GM12878 (cell line): ENCODE data around the gene TFR2. TPM values are rescaled to one million over a fixed set of nuclear protein-coding genes. Genes with fewer than 3 reads are reported as not detected.

Experiments used
- ATAC-seq: fragments of 200-7000 bp; cut with Tn5 transposase; 3 replicates; pipeline ENCODE4 v1.9.1; 2020; ENCODE audit warnings: mild to moderate bottlenecking, moderate library complexity
- BruUV-seq: library from RNA; stranded (reverse); fragments of 400-500 nt; replicated peaks from 2 replicates; lab custom pipeline; 2021; lab: Mats Ljungman, UMichigan
- CTCF ChIA-PET: fragments of 300-600 bp; sonication (Branson Sonifier 250); formaldehyde crosslinking; extraction: SDS; loops from one replicate; lab custom pipeline; 2021; ENCODE audit warnings: inconsistent platforms; lab: Yijun Ruan, JAX
- POLR2A ChIA-PET: fragments of 350-600 bp; formaldehyde crosslinking; extraction: SDS; loops from one replicate; lab custom pipeline; 2021; ENCODE audit warnings: inconsistent platforms; lab: Charles Lee
- RAD21 ChIA-PET: fragments of 300-600 bp; sonication (Branson Sonifier 250); formaldehyde crosslinking; loops from one replicate; lab custom pipeline; 2023; ENCODE audit warnings: antibody characterized with exemption; ENCODE audit not compliant: unreplicated experiment; lab: Charles Lee
- SMC1A ChIA-PET: fragments of 300-600 bp; sonication (Branson Sonifier 250); formaldehyde crosslinking; loops from one replicate; lab custom pipeline; 2023; ENCODE audit not compliant: unreplicated experiment, uncharacterized antibody; lab: Charles Lee
- DNase-seq: peaks from one replicate; pipeline ENCODE4 v3.0.0-alpha.2; 2011; ENCODE audit warnings: low read depth, low spot score
- FAIRE-seq: peaks from 3 replicates; lab custom pipeline; 2011; peaks lifted over from hg19 to GRCh38; lab: Jason Lieb, UNC
- H2AFZ ChIP-seq: 2 replicates; pipeline ENCODE4 v1.6.0; 2011; ENCODE audit warnings: low read depth, low read length, control low read depth; ENCODE audit not compliant: control insufficient read depth
- H3K27ac ChIP-seq: 2 replicates; pipeline ENCODE4 v1.5.1; 2011; ENCODE audit warnings: control low read depth; ENCODE audit not compliant: control insufficient read depth, insufficient read depth
- H3K27me3 ChIP-seq, 2 experiments: replicated peaks in 1 of 2; 2 replicates each; pipeline versions ENCODE4 v1.6.0 to v1.6.1; 2011; ENCODE audit warnings: low read length in 1 of 2; ENCODE audit not compliant: control insufficient read depth in 2 of 2, insufficient read depth in 2 of 2
- H3K36me3 ChIP-seq, 2 experiments: 2 replicates each; pipeline ENCODE4 v1.5.1; 2011; ENCODE audit warnings: low read length in 1 of 2; ENCODE audit not compliant: control insufficient read depth in 2 of 2, insufficient read depth in 2 of 2
- H3K4me1 ChIP-seq: 2 replicates; pipeline ENCODE4 v1.6.1; 2011; ENCODE audit warnings: mild to moderate bottlenecking, low read length, moderate library complexity, mixed read lengths; ENCODE audit not compliant: control insufficient read depth, insufficient read depth
- H3K4me2 ChIP-seq: 2 replicates; pipeline ENCODE4 v1.6.0; 2011; ENCODE audit warnings: control low read depth; ENCODE audit not compliant: control insufficient read depth, insufficient read depth
- H3K4me3 ChIP-seq: fragments of 200-600 bp; sonication (generic); 2 replicates; pipeline ENCODE4 v1.5.1; 2016
- H3K79me2 ChIP-seq: 2 replicates; pipeline ENCODE4 v1.6.0; 2011; ENCODE audit warnings: low read length; ENCODE audit not compliant: control insufficient read depth, insufficient read depth
- H3K9ac ChIP-seq: 2 replicates; pipeline ENCODE4 v1.8.0; 2011; ENCODE audit warnings: low read length, control low read depth, mixed read lengths; ENCODE audit not compliant: control insufficient read depth, insufficient read depth
- H3K9me3 ChIP-seq: replicated peaks from 3 replicates; pipeline ENCODE4 v1.5.1; 2011; ENCODE audit warnings: mild to moderate bottlenecking, low read length; ENCODE audit not compliant: control insufficient read depth, insufficient read depth
- H4K20me1 ChIP-seq: 2 replicates; pipeline ENCODE4 v1.6.0; 2011; ENCODE audit not compliant: control insufficient read depth, insufficient read depth
- BACH1 ChIP-seq: fragments of 450-650 bp; IDR thresholded peaks from 2 replicates; pipeline ENCODE4 v1.6.1; 2017; ENCODE audit warnings: mild to moderate bottlenecking, borderline replicate concordance
- BHLHE40 ChIP-seq, 2 experiments: fragments of 450-650 bp in 1 of 2; IDR thresholded peaks; 2 replicates each; pipeline ENCODE4 v1.6.1; 2011 to 2017; ENCODE audit warnings: low read depth in 2 of 2, borderline replicate concordance in 1 of 2, improper control_type of control experiment in 1 of 2, low read length in 1 of 2, mild to moderate bottlenecking in 1 of 2
- CHD2 ChIP-seq: IDR thresholded peaks from 2 replicates; pipeline ENCODE4 v1.6.1; 2011; ENCODE audit warnings: low read depth, low read length, improper control_type of control experiment, borderline replicate concordance
- CREB1 ChIP-seq: IDR thresholded peaks from 2 replicates; pipeline ENCODE4 v1.6.1; 2012; ENCODE audit warnings: low read depth, mild to moderate bottlenecking, inconsistent platforms
- IKZF2 ChIP-seq, 2 experiments: fragments of 450-650 bp; IDR thresholded peaks; 2 replicates each; pipeline ENCODE4 v1.6.1; 2017; ENCODE audit warnings: mild to moderate bottlenecking in 2 of 2, moderate library complexity in 2 of 2
- JUND ChIP-seq: IDR thresholded peaks from 2 replicates; pipeline ENCODE4 v1.6.1; 2012; ENCODE audit warnings: low read depth, mild to moderate bottlenecking, low read length, improper control_type of control experiment, moderate library complexity
- MXI1 ChIP-seq: fragments of 150-350 bp; IDR thresholded peaks from 2 replicates; pipeline ENCODE4 v1.6.1; 2011; ENCODE audit warnings: low read depth, mild to moderate bottlenecking, inconsistent platforms, low read length, improper control_type of control experiment
- NFYB ChIP-seq: IDR thresholded peaks from 2 replicates; pipeline ENCODE4 v1.6.1; 2011; ENCODE audit warnings: low read depth, mild to moderate bottlenecking, low read length, improper control_type of control experiment, moderate library complexity; ENCODE audit not compliant: insufficient read depth
- NR2F1 ChIP-seq: fragments of 450-650 bp; conservative IDR thresholded peaks from 2 replicates; pipeline ENCODE4 v1.6.1; 2017; ENCODE audit warnings: mild to moderate bottlenecking
- RBBP5 ChIP-seq: fragments of 200-600 bp; sonication (generic); conservative IDR thresholded peaks from 2 replicates; pipeline ENCODE4 v1.6.1; 2016
- RUNX3 ChIP-seq: IDR thresholded peaks from 2 replicates; pipeline ENCODE4 v1.6.1; 2012; ENCODE audit warnings: low read length, inconsistent platforms
- SMC3 ChIP-seq: IDR thresholded peaks from 2 replicates; pipeline ENCODE4 v1.6.1; 2011; ENCODE audit warnings: low read length, improper control_type of control experiment, borderline replicate concordance
- SUZ12 ChIP-seq: fragments of 200-600 bp; sonication (generic); IDR thresholded peaks from one replicate; pipeline ENCODE4 v1.6.1; 2018; ENCODE audit warnings: antibody characterized with exemption, mild to moderate bottlenecking; ENCODE audit not compliant: unreplicated experiment
- ZNF622 ChIP-seq: fragments of 450-650 bp; IDR thresholded peaks from 2 replicates; pipeline ENCODE4 v1.6.1; 2017; ENCODE audit warnings: mild to moderate bottlenecking, inconsistent platforms
- WGBS: methylation state at CpG from one replicate; pipeline ENCODE4 v1.1.6; 2016; ENCODE audit warnings: low lambda C conversion rate; ENCODE audit not compliant: insufficient replicate concordance, insufficient coverage; ENCODE audit errors: missing lambda C conversion rate; 5-methylcytosine and 5-hydroxymethylcytosine counted together
- in situ Hi-C: fragments of 300-500 bp; cut with MboI; formaldehyde crosslinking; loops from 9 replicates; pipeline ENCODE4 v1.14.3; 2018; ENCODE audit warnings: mixed read lengths
- intact Hi-C: fragments of 100-400 bp; cut with micrococcal nuclease; formaldehyde crosslinking; loops from one replicate; pipeline ENCODE4 v1.14.2; 2022; ENCODE audit not compliant: unreplicated experiment
- polyA plus RNA-seq, 11 experiments: library from polyadenylated mRNA; depleted of rRNA in 4 of 11; unstranded in 6 of 11; stranded (reverse) in 5 of 11; fragments of >200 nt; fragmentation: Nextera tagmentation in 4 of 11; fragmentation: Illumina TruSeq in 1 of 11; extraction: Ambion mirVana in 4 of 11; extraction: Trizol in 1 of 11; gene quantifications; 1 replicate in 1 of 11; 2 replicates in 10 of 11; pipeline versions ENCODE4 v1.2.1 to v1.2.3, GENCODE V29; 2011 to 2016; ENCODE audit warnings: inconsistent platforms in 2 of 11, missing spikeins in 2 of 11, low read depth in 1 of 11
- total RNA-seq, 4 experiments: library from RNA; depleted of rRNA in 3 of 4; stranded (reverse); fragments of >200 nt in 3 of 4; fragmentation: Illumina TruSeq in 1 of 4; extraction: Trizol in 1 of 4; gene quantifications; 2 replicates each; pipeline versions ENCODE4 v1.2.1 to v1.2.3, GENCODE V29; 2013 to 2021
- TF ChIP-seq, protein P1 (sequence below): fragments of 450-650 bp; IDR thresholded peaks from 2 replicates; pipeline ENCODE4 v1.6.1; 2014; ENCODE audit warnings: mild to moderate bottlenecking
- TF ChIP-seq, protein P2 (sequence below): IDR thresholded peaks from 2 replicates; pipeline ENCODE4 v1.6.1; 2012; ENCODE audit warnings: low read depth, low read length, improper control_type of control experiment
- TF ChIP-seq, protein P3 (sequence below), 3 experiments: IDR thresholded peaks in 2 of 3; conservative IDR thresholded peaks in 1 of 3; 2 replicates each; pipeline ENCODE4 v1.5.1; 2011; ENCODE audit warnings: low read depth in 3 of 3, low read length in 3 of 3, mild to moderate bottlenecking in 3 of 3, control low read depth in 2 of 3, moderate library complexity in 2 of 3, inconsistent platforms in 1 of 3, mixed read lengths in 1 of 3; ENCODE audit not compliant: control insufficient read depth in 2 of 3, insufficient read depth in 1 of 3; ENCODE audit errors: extremely low read depth in 1 of 3

Gene TFR2
- total and polyA plus RNA-seq, 10 of the 15 experiments (the other 5 are each of a cell fraction or from before 2014, with no cell fraction given), result 0.30 to 7.2 (median 1.8) TPM

DNA sequence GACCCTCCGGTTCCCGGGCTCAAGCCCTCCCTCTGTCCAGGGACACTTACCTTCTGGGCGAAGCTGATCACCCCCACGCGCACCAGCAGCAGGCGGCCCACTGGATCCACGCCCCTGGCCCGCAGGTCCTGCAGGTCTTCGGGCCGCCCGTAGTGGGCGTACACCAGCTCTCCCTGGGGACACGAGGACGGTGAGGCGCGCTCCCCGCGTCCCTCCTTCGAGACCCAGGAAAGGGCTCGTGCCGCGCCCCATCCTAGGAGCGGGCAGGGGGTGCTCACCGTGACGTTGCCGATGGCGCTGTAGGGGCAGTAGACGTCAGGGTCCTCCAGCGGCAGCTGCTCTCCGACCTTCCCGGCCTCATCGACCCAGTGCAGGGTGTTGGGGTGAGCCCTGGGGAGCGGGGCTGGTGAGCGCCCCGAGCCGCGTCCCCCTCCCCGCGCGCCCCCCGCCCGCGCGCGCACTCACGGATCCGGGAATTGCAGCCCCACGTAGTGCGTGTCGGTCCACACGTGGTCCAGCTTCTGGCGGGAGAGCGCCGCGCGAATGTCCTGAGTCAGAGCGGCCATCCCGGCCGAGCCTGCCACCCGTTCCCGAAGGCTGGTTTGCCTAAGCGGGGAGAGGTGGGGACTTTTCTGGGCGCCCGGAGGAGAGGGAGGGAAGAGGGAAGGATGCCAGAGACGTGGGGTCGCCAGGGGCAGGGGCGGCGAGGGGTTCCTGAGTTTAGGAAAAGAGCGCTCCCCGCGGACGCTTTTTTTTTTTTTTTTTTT lies 8.2 kb downstream of the TFR2 start:
- peak; percentile 84 for ATAC-seq
- CTCF ChIA-PET, result interaction anchor here (0.6 to 3.9 kb wide), 15 partner anchors 9 to 715 kb away, joined by 3 to 46 read pairs (median 4); partner anchors contain the start of genes FBXO24 and MOSPD3
- SMC1A ChIA-PET, result interaction anchor here (0.9 to 2.0 kb wide), 5 partner anchors 40 to 59 kb away, joined by 3 to 5 read pairs (median 4); partner anchors contain the start of genes FBXO24 and GNB2
- 0 out of 2 replicates have a peak, but pooled peaks have one; percentile 3 for TF ChIP-seq SMC3
- TF ChIP-seq BACH1, result 0 out of 2 replicates have a peak, but pooled peaks have one; percentile 34
- TF ChIP-seq CREB1, result no peak
- TF ChIP-seq RBBP5, result no peak
- TF ChIP-seq NR2F1, result no peak
- no peak for TF ChIP-seq JUND
- peak in 1 of 2 experiments; percentile 72; a peak in 1 of 4 replicates for TF ChIP-seq BHLHE40 (IDR thresholded peaks at IDR 0.05; ENCODE audit: borderline replicate concordance in 1 of 2, low read depth in 2 of 2, low read length in 1 of 2)
- TF ChIP-seq SUZ12, result peak; percentile 77
- TF ChIP-seq, protein P1, sequence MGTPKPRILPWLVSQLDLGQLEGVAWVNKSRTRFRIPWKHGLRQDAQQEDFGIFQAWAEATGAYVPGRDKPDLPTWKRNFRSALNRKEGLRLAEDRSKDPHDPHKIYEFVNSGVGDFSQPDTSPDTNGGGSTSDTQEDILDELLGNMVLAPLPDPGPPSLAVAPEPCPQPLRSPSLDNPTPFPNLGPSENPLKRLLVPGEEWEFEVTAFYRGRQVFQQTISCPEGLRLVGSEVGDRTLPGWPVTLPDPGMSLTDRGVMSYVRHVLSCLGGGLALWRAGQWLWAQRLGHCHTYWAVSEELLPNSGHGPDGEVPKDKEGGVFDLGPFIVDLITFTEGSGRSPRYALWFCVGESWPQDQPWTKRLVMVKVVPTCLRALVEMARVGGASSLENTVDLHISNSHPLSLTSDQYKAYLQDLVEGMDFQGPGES, result no peak
- TF ChIP-seq MXI1, result no peak; the same call in 1 of the 2 replicates
- TF ChIP-seq CHD2, result no peak
- TF ChIP-seq, protein P2, sequence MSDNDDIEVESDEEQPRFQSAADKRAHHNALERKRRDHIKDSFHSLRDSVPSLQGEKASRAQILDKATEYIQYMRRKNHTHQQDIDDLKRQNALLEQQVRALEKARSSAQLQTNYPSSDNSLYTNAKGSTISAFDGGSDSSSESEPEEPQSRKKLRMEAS, result peak; percentile 64; the same call in 1 of the 2 replicates
- no peak for TF ChIP-seq IKZF2 (IDR thresholded peaks at IDR 0.05)
- TF ChIP-seq NFYB, result no peak
- TF ChIP-seq, protein P3, sequence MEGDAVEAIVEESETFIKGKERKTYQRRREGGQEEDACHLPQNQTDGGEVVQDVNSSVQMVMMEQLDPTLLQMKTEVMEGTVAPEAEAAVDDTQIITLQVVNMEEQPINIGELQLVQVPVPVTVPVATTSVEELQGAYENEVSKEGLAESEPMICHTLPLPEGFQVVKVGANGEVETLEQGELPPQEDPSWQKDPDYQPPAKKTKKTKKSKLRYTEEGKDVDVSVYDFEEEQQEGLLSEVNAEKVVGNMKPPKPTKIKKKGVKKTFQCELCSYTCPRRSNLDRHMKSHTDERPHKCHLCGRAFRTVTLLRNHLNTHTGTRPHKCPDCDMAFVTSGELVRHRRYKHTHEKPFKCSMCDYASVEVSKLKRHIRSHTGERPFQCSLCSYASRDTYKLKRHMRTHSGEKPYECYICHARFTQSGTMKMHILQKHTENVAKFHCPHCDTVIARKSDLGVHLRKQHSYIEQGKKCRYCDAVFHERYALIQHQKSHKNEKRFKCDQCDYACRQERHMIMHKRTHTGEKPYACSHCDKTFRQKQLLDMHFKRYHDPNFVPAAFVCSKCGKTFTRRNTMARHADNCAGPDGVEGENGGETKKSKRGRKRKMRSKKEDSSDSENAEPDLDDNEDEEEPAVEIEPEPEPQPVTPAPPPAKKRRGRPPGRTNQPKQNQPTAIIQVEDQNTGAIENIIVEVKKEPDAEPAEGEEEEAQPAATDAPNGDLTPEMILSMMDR (IDR thresholded peaks at IDR 0.05 in 2 of 3, conservative IDR thresholded peaks at IDR 0.05 in 1 of 3; ENCODE audit: control insufficient read depth in 2 of 3, extremely low read depth in 1 of 3, insufficient read depth in 1 of 3, low read depth in 3 of 3, low read length in 3 of 3), result peak; percentile 47 to 64 (median 48)
- no peak for TF ChIP-seq ZNF622
- no peak for TF ChIP-seq RUNX3

More for the DNA sequence above, 8.2 kb downstream of the TFR2 start:
- no peaks in the 10 kb centered on the region for H3K36me3 ChIP-seq
- in situ Hi-C loops (no loop called here), intact Hi-C loops (loop anchor here (1.0 to 5.0 kb wide), 3 partner anchors 42 to 74 kb away; partner anchors contain the start of genes GIGYF1 and POP7)
- no peaks in the 10 kb centered on the region for H4K20me1 ChIP-seq
- BruUV-seq, result no TSS peak
- no peak for DNase-seq
- no peaks in the 10 kb centered on the region for H3K79me2 ChIP-seq
- no peaks in the 10 kb centered on the region for H3K9me3 ChIP-seq
- H3K9ac ChIP-seq, result peak overlapping the region; percentile 68
- H3K4me1 ChIP-seq, result peaks cover 6% of the 10 kb centered on the region
- POLR2A ChIA-PET, result interaction anchor here (0.7 to 1.2 kb wide), 3 partner anchors 45 to 48 kb away, joined by 4 to 7 read pairs (median 5); partner anchors contain the start of gene FBXO24
- 1% methylated on average over 40 of the region's 72 CpGs for WGBS
- peak overlapping the region; percentile 76 for H3K4me3 ChIP-seq
- H3K4me2 ChIP-seq, result peak overlapping the region; percentile 95
- no peaks in the 10 kb centered on the region; a peak in 1 of 4 replicates for H3K27me3 ChIP-seq
- H3K27ac ChIP-seq, result peak overlapping the region; percentile 24; the same call in 1 of the 2 replicates
- peak overlapping the region; percentile 84 for H2AFZ ChIP-seq
- RAD21 ChIA-PET, result interaction anchor here (0.6 to 0.9 kb wide), 3 partner anchors 10 to 59 kb away, joined by 3 to 4 read pairs (median 3); partner anchors contain the start of gene MOSPD3
- FAIRE-seq, result no peak
